Kidney (tissue), 14 donors: ENCODE measurements around the gene ADAMTS19. TPM values are rescaled to one million over a fixed set of nuclear protein-coding genes. Genes with fewer than 3 reads are reported as not detected.

Experiments used
- DNase-seq, 5 donors: peaks; one replicate each; pipeline ENCODE4 v3.0.0-alpha.2; 2013 to 2020
- FAIRE-seq: peaks from 2 replicates; lab custom pipeline; 2012; peaks lifted over from hg19 to GRCh38; lab: Jason Lieb, UNC
- H3K27ac ChIP-seq, 2 donors: one replicate each; pipeline ENCODE4 v1.7.0; 2013; ENCODE audit warnings: low read depth in 2 of 2, low read length in 2 of 2, inconsistent platforms in 1 of 2
- H3K27me3 ChIP-seq: one replicate; pipeline ENCODE4 v1.7.1; 2013; ENCODE audit warnings: low read length, inconsistent platforms; ENCODE audit not compliant: control insufficient read depth, insufficient read depth
- H3K36me3 ChIP-seq, 3 donors: one replicate each; pipeline versions ENCODE4 v1.7.0 to v1.7.1; 2013; ENCODE audit warnings: low read length in 3 of 3, control low read depth in 1 of 3, inconsistent platforms in 1 of 3; ENCODE audit not compliant: insufficient read depth in 3 of 3, control insufficient read depth in 2 of 3
- H3K4me1 ChIP-seq, 3 donors: one replicate each; pipeline versions ENCODE4 v1.7.0 to v1.7.1; 2013; ENCODE audit warnings: low read length in 3 of 3, inconsistent platforms in 1 of 3, low read depth in 1 of 3; ENCODE audit not compliant: control insufficient read depth in 2 of 3, insufficient read depth in 2 of 3
- H3K4me3 ChIP-seq, 3 donors: one replicate each; pipeline versions ENCODE4 v1.7.0 to v1.8.1; 2013; ENCODE audit warnings: low read length in 3 of 3, control low read depth in 1 of 3, inconsistent platforms in 1 of 3
- H3K9ac ChIP-seq, 3 donors: one replicate each; pipeline versions ENCODE4 v1.7.0 to v1.7.1; 2013; ENCODE audit warnings: low read length in 3 of 3, control low read depth in 1 of 3, inconsistent platforms in 1 of 3
- H3K9me3 ChIP-seq, 3 donors: one replicate each; pipeline versions ENCODE4 v1.7.0 to v1.7.1; 2013; ENCODE audit warnings: low read length in 3 of 3, control low read depth in 1 of 3, inconsistent platforms in 1 of 3; ENCODE audit not compliant: control insufficient read depth in 2 of 3, insufficient read depth in 1 of 3
- intact Hi-C: fragments of 100-400 bp; cut with DNase I; formaldehyde crosslinking; loops from one replicate; pipeline ENCODE4 v1.11.1; 2022
- polyA plus RNA-seq: library from polyadenylated mRNA; stranded (reverse); fragments of 350-450 nt; fragmentation: Illumina TruSeq; extraction: RNeasy Lipid Tissue Mini Kit (QIAGEN cat#74804); gene quantifications from one replicate; pipeline ENCODE4 v1.2.3, GENCODE V29; 2014; ENCODE audit warnings: low read depth, low replicate concordance; ENCODE audit not compliant: insufficient read depth
- total RNA-seq: library from RNA; stranded (reverse); fragmentation: NEBNext Ultra II Directional; extraction: Animal tissue kit (Norgen Biotek cat#: 25700); gene quantifications from one replicate; pipeline ENCODE4 v1.2.1, GENCODE V29; 2021
- TF ChIP-seq, protein P1 (sequence below): IDR thresholded peaks from 3 replicates; pipeline ENCODE4 v1.5.1; 2012; ENCODE audit warnings: mild to moderate bottlenecking, moderate library complexity, borderline replicate concordance; ENCODE audit not compliant: insufficient read depth; ENCODE audit errors: extremely low read depth
- donor health status: control.
- donor health status: control.
- donor health status: control.
- donor health status: control.
- donor health status: control.
- donor health status: DM: yes; HTN: yes; CAD: no.
- donor health status: Normal renal cell carcinoma (clear cell type).

Gene ADAMTS19
- total and polyA plus RNA-seq, 2 donors from 2014 or later, result 0.73 TPM; not detected in 1

DNA sequence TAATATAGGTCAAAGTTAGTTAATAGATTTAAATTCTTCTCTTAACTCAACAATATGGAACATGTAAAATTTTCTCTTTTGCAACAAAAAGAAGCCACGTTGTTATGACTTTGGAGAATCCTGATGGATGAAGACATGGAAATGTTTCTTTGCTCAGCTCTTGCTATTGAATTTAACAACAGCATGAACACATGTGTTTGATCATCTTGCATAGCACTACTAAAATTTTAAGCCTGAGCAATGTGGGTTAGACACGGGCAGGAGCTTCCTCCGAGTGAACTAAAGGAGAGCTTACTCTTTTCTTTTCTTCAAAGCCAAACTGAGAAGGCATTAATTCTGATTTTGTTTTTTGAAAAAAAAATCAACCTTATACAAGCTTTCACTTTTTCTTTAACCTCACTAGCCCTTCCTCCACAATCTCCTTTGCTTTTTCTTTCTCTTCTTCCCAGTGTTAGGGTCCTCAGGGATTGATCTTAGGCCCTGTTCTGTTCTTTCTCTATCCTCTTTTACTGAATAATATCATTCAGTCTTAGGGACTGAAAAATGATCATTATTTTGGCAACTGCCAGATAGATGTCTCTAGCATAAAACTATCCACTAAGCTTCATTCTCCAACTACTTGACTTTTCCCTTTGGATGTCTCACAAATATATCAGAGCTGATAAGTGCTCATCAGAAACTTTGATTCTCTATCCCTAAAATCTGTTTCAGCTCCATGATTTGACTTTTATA, 36.9 kb downstream of the ADAMTS19 start:
- DNase-seq, result no peak
- intact Hi-C loops, result no loop called here
- H3K4me1 ChIP-seq, result no peaks in the 10 kb centered on the region
- H3K4me3 ChIP-seq, result no peak overlapping the region
- TF ChIP-seq, protein P1, sequence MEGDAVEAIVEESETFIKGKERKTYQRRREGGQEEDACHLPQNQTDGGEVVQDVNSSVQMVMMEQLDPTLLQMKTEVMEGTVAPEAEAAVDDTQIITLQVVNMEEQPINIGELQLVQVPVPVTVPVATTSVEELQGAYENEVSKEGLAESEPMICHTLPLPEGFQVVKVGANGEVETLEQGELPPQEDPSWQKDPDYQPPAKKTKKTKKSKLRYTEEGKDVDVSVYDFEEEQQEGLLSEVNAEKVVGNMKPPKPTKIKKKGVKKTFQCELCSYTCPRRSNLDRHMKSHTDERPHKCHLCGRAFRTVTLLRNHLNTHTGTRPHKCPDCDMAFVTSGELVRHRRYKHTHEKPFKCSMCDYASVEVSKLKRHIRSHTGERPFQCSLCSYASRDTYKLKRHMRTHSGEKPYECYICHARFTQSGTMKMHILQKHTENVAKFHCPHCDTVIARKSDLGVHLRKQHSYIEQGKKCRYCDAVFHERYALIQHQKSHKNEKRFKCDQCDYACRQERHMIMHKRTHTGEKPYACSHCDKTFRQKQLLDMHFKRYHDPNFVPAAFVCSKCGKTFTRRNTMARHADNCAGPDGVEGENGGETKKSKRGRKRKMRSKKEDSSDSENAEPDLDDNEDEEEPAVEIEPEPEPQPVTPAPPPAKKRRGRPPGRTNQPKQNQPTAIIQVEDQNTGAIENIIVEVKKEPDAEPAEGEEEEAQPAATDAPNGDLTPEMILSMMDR, result no peak
- no peak overlapping the region for H3K27ac ChIP-seq
- H3K36me3 ChIP-seq, result no peaks in the 10 kb centered on the region
- H3K9me3 ChIP-seq, result no peaks in the 10 kb centered on the region
- no peaks in the 10 kb centered on the region for H3K27me3 ChIP-seq
- H3K9ac ChIP-seq, result no peak overlapping the region
- FAIRE-seq, result no peak

DNA sequence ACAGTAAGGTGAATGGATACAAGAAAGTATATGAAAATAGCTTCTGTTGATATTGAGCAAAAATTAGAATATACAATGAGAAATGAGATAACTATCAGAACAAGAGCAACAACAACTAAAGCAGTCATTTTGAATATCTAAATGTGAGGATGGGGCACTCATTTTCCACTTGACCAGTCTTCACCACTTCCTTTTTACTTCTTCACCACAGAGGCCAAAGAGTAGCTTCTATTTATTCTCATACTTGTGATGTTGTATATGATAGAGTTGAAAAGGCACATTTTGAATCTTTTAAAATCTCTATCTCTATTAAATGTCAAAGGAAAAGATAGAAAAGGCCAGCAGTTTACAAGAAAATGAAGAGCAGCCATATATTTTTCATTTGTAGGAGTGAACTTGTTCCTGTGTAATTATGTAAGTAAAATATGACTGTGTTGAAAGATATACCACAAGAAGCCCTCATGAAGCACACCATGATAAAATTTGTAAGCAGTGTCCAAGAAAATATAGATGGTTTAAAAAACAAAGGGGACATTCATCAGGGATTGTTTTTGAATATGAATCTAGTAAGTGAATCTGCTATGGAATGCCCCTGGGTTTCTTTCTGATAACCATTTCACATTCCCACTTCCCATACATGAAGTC, 39.2 kb downstream of the ADAMTS19 start:
- H3K4me3 ChIP-seq, result no peak overlapping the region
- no peaks in the 10 kb centered on the region for H3K9me3 ChIP-seq
- intact Hi-C loops, result no loop called here
- DNase-seq (no peak), FAIRE-seq (no peak)
- no peak overlapping the region for H3K9ac ChIP-seq
- no peaks in the 10 kb centered on the region for H3K27me3 ChIP-seq
- H3K36me3 ChIP-seq, result no peaks in the 10 kb centered on the region
- TF ChIP-seq, protein P1, result no peak
- no peak overlapping the region for H3K27ac ChIP-seq
- H3K4me1 ChIP-seq, result no peaks in the 10 kb centered on the region

DNA sequence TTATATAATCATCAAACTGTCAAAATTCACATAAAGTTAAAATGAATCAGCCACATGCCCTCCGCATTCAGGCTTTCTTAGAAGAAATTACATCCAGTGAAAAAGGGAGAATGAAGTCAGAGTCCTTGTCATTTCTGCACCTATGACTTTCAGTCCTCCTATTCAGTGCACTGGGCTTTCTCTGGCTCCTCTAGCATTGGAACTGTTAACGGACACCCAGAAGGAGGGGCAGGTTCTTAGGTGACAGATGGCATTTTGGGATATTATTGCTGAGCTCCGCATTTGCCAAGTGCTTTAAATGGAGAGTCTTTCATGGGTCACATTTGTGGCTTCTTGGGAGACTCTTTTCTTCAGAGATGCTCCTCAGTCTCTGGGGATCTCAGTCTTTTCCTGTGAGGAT, 40.0 kb downstream of the ADAMTS19 start:
- no peaks in the 10 kb centered on the region for H3K36me3 ChIP-seq
- no peaks in the 10 kb centered on the region for H3K9me3 ChIP-seq
- DNase-seq (no peak), FAIRE-seq (no peak)
- H3K4me3 ChIP-seq, result no peak overlapping the region
- TF ChIP-seq, protein P1, result no peak
- H3K27ac ChIP-seq, result no peak overlapping the region
- no peaks in the 10 kb centered on the region for H3K27me3 ChIP-seq
- H3K4me1 ChIP-seq, result no peaks in the 10 kb centered on the region
- intact Hi-C loops, result no loop called here
- H3K9ac ChIP-seq, result no peak overlapping the region
